Osteocyte (in vitro differentiated cells): ENCODE results near the gene PRDM16. TPM values are rescaled to one million over a fixed set of nuclear protein-coding genes. Genes with fewer than 3 reads are reported as not detected.

Experiments used
- DNase-seq: peaks from one replicate; pipeline ENCODE4 v3.0.0; 2021; ENCODE audit warnings: mixed read lengths; ENCODE audit not compliant: unreplicated experiment; ENCODE audit errors: extremely low spot score
- H3K27ac Mint-ChIP-seq: one replicate; pipeline ENCODE4 v1.8.0; 2021; ENCODE audit warnings: mild to moderate bottlenecking, mixed read lengths; ENCODE audit not compliant: unreplicated experiment
- H3K27me3 Mint-ChIP-seq: one replicate; pipeline ENCODE4 v1.8.0; 2021; ENCODE audit warnings: mixed read lengths; ENCODE audit not compliant: unreplicated experiment
- H3K36me3 Mint-ChIP-seq: one replicate; pipeline ENCODE4 v1.8.0; 2021; ENCODE audit warnings: mixed read lengths; ENCODE audit not compliant: unreplicated experiment
- H3K4me1 Mint-ChIP-seq: one replicate; pipeline ENCODE4 v1.8.0; 2021; ENCODE audit warnings: mixed read lengths; ENCODE audit not compliant: unreplicated experiment
- H3K4me3 Mint-ChIP-seq: one replicate; pipeline ENCODE4 v1.8.0; 2021; ENCODE audit warnings: mild to moderate bottlenecking, moderate library complexity, mixed read lengths; ENCODE audit not compliant: unreplicated experiment
- H3K9me3 Mint-ChIP-seq: one replicate; pipeline ENCODE4 v1.8.0; 2021; ENCODE audit warnings: mixed read lengths; ENCODE audit not compliant: unreplicated experiment
- total RNA-seq: library from RNA; stranded (reverse); gene quantifications from 2 replicates; pipeline ENCODE4 v1.2.1, GENCODE V29; 2021
- TF ChIP-seq, protein P1 (sequence below): fragments of 200-600 bp; sonication (generic); IDR thresholded peaks from 2 replicates; pipeline ENCODE4 v1.5.0; 2021; ENCODE audit warnings: antibody characterized with exemption, mild to moderate bottlenecking, moderate library complexity

Gene PRDM16
- total RNA-seq, 1 donor from 2014 or later, result 7.1 TPM

DNA sequence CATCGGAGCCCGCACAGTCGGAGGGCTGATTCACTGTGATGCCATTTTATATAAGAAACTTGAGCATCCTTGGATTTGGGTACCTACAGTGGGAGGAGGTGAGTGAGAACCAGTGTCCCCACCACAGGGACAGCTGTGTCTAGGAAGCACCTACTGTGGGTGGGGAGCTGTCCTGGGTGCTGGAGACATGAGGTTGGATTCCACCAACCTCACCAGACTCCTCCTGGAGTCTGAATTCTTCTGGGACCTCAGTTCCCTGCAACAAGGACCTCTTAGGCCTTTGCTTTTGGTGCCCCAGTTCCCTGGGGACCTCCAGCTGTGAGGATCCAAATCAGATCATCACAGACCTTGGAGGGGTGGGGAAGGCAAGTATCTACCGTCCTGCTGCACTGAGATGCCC lies 188.8 kb downstream of the PRDM16 start:
- Mint-ChIP-seq H3K4me1 (no peaks in the 10 kb centered on the region), H3K27ac (no peak overlapping the region), H3K27me3 (no peaks in the 10 kb centered on the region), H3K4me3 (no peak overlapping the region), H3K9me3 (no peaks in the 10 kb centered on the region), H3K36me3 (no peaks in the 10 kb centered on the region)
- no peak for DNase-seq
- TF ChIP-seq, protein P1, sequence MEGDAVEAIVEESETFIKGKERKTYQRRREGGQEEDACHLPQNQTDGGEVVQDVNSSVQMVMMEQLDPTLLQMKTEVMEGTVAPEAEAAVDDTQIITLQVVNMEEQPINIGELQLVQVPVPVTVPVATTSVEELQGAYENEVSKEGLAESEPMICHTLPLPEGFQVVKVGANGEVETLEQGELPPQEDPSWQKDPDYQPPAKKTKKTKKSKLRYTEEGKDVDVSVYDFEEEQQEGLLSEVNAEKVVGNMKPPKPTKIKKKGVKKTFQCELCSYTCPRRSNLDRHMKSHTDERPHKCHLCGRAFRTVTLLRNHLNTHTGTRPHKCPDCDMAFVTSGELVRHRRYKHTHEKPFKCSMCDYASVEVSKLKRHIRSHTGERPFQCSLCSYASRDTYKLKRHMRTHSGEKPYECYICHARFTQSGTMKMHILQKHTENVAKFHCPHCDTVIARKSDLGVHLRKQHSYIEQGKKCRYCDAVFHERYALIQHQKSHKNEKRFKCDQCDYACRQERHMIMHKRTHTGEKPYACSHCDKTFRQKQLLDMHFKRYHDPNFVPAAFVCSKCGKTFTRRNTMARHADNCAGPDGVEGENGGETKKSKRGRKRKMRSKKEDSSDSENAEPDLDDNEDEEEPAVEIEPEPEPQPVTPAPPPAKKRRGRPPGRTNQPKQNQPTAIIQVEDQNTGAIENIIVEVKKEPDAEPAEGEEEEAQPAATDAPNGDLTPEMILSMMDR, result no peak

DNA sequence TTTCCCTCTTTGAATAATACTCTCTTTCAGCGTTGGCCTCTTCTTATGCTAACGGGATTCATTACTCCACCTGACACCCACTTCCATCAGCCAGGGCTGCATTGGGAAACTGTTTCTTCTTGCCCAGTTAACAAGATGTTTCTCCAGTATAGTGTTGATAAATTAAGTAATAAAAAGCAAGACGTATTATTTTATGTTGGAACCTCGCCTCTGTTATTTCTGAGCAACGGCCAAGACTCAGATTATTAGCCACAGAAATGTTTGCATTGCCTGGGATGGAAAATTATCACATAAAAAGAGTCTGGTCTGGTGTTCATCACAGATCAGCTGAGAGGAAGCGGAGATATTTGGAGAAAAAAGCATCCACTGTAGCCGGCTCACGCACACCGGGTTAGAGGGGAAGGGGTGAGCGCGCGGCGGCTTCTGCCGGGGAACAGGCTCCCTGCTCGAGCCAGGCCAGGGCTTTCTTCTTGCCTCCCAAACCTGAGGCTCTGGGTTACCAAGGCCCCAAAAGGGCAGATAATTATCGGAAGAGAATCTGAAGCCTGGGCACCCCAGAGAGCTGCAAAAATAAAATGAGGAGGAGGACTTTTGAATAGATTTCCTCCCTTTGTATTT lies 189.5 kb downstream of the PRDM16 start:
- Mint-ChIP-seq H3K36me3 (no peaks in the 10 kb centered on the region), H3K4me3 (no peak overlapping the region), H3K9me3 (no peaks in the 10 kb centered on the region), H3K4me1 (no peaks in the 10 kb centered on the region), H3K27ac (no peak overlapping the region), H3K27me3 (no peaks in the 10 kb centered on the region)
- TF ChIP-seq, protein P1, result no peak
- DNase-seq, result no peak

- H3K9me3 Mint-ChIP-seq, result no peaks in the 10 kb centered on the region
- H3K4me3 Mint-ChIP-seq, result no peak overlapping the region
- H3K27ac Mint-ChIP-seq, result no peak overlapping the region
- no peaks in the 10 kb centered on the region for H3K4me1 Mint-ChIP-seq
- no peak for DNase-seq
- TF ChIP-seq, protein P1, result no peak
- no peaks in the 10 kb centered on the region for H3K27me3 Mint-ChIP-seq
- H3K36me3 Mint-ChIP-seq, result no peaks in the 10 kb centered on the region
Measured at GRCh38 chr1:3259020-3259419, 190.0 kb downstream of the PRDM16 start.

GRCh38 chr1:3261007-3261968 lies 192.3 kb downstream of the PRDM16 start:
- Mint-ChIP-seq H3K27me3 (peaks cover 4% of the 10 kb centered on the region), H3K27ac (no peak overlapping the region), H3K9me3 (no peaks in the 10 kb centered on the region), H3K4me3 (no peak overlapping the region), H3K4me1 (no peaks in the 10 kb centered on the region), H3K36me3 (no peaks in the 10 kb centered on the region)
- TF ChIP-seq, protein P1, result no peak
- no peak for DNase-seq

GRCh38 chr1:3261969-3262579 lies 193.1 kb downstream of the PRDM16 start:
- Mint-ChIP-seq H3K4me3 (no peak overlapping the region), H3K4me1 (no peaks in the 10 kb centered on the region), H3K9me3 (no peaks in the 10 kb centered on the region), H3K27me3 (peaks cover 4% of the 10 kb centered on the region), H3K27ac (no peak overlapping the region), H3K36me3 (no peaks in the 10 kb centered on the region)
- TF ChIP-seq, protein P1, result no peak
- DNase-seq, result no peak
